ENCODE data around the gene RNF150. TPM values are rescaled to one million over a fixed set of nuclear protein-coding genes. Genes with fewer than 3 reads are reported as not detected.
"Not testable (repeated sequence)": the region's sequence is repeated elsewhere in the genome, so short reads cannot be mapped to it uniquely, and the experiment has no call there.

The RNF150 gene
- polyA plus RNA-seq, 1 experiment = 9.8 TPM

- H3K9me3 ChIP-seq (ENCODE audit: control insufficient read depth, insufficient read depth, low read length) = no peaks in the 10 kb centered on the region
- no peaks in the 10 kb centered on the region for H3K27me3 ChIP-seq (ENCODE audit: control insufficient read depth, insufficient read depth, low read length)
- H3K27ac ChIP-seq (ENCODE audit: low read depth, low read length) = no peak overlapping the region
- DNase-seq (ENCODE audit: low read depth, low spot score) = no peak
- ChIA-PET POLR2A (no interaction called here), CTCF (interaction anchor here (0.7 to 2.7 kb wide), 2 partner anchors 10 to 77 kb away, joined by 4 to 7 read pairs; partner anchors contain the start of gene RNF150)
- TF ChIP-seq, protein P1, sequence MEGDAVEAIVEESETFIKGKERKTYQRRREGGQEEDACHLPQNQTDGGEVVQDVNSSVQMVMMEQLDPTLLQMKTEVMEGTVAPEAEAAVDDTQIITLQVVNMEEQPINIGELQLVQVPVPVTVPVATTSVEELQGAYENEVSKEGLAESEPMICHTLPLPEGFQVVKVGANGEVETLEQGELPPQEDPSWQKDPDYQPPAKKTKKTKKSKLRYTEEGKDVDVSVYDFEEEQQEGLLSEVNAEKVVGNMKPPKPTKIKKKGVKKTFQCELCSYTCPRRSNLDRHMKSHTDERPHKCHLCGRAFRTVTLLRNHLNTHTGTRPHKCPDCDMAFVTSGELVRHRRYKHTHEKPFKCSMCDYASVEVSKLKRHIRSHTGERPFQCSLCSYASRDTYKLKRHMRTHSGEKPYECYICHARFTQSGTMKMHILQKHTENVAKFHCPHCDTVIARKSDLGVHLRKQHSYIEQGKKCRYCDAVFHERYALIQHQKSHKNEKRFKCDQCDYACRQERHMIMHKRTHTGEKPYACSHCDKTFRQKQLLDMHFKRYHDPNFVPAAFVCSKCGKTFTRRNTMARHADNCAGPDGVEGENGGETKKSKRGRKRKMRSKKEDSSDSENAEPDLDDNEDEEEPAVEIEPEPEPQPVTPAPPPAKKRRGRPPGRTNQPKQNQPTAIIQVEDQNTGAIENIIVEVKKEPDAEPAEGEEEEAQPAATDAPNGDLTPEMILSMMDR (IDR thresholded peaks at IDR 0.05; ENCODE audit: low read depth, low read length) = no peak
- H3K4me3 ChIP-seq (ENCODE audit: low read depth, low read length) = no peak overlapping the region
These were observed 76.8 kb downstream of the RNF150 start for GRCh38 chr4:141056473-141056872.

GRCh38 chr4:141054446-141054845 is 78.8 kb downstream of the RNF150 start:
- Histone ChIP-seq H3K27me3 (ENCODE audit: control insufficient read depth, insufficient read depth, low read length) (no peaks in the 10 kb centered on the region), H3K9me3 (ENCODE audit: control insufficient read depth, insufficient read depth, low read length) (peaks cover 6% of the 10 kb centered on the region; the same call in 1 of the 2 replicates), H3K27ac (ENCODE audit: low read depth, low read length) (no peak overlapping the region), H3K4me3 (ENCODE audit: low read depth, low read length) (no peak overlapping the region)
- TF ChIP-seq, protein P1 (IDR thresholded peaks at IDR 0.05; ENCODE audit: low read depth, low read length) = no peak
- DNase-seq (ENCODE audit: low read depth, low spot score) = no peak
- POLR2A ChIA-PET = no interaction called here
- CTCF ChIA-PET = no interaction called here

DNA sequence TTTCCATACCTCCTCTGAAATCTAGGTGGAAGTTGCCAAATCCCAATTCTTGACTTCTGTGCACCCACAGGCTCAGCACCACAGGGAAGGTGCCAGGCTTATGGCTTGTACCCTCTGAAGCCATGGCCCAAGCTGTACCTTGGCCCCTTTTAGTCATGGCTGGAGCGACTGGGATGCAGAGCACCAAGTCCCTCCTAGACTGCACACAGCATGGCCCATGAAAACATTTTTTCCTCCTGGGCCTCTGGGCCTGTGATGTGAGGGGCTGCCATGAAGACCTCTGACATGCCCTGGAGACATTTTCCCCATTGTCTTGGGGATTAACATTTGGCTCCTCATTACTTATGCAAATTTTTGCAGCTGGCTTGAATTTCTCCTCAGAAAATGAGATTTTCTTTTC is 82.3 kb downstream of the RNF150 start:
- H3K9me3 ChIP-seq (ENCODE audit: control insufficient read depth, insufficient read depth, low read length); H3K27ac ChIP-seq (ENCODE audit: low read depth, low read length); H3K4me3 ChIP-seq (ENCODE audit: low read depth, low read length); H3K27me3 ChIP-seq (ENCODE audit: control insufficient read depth, insufficient read depth, low read length); POLR2A ChIA-PET; DNase-seq (ENCODE audit: low read depth, low spot score): not testable (repeated sequence)
- CTCF ChIA-PET = interaction anchor here (1.2 kb wide), 1 partner anchor 167 kb away, joined by 3 read pairs; no protein-coding TSS in a partner anchor

DNA sequence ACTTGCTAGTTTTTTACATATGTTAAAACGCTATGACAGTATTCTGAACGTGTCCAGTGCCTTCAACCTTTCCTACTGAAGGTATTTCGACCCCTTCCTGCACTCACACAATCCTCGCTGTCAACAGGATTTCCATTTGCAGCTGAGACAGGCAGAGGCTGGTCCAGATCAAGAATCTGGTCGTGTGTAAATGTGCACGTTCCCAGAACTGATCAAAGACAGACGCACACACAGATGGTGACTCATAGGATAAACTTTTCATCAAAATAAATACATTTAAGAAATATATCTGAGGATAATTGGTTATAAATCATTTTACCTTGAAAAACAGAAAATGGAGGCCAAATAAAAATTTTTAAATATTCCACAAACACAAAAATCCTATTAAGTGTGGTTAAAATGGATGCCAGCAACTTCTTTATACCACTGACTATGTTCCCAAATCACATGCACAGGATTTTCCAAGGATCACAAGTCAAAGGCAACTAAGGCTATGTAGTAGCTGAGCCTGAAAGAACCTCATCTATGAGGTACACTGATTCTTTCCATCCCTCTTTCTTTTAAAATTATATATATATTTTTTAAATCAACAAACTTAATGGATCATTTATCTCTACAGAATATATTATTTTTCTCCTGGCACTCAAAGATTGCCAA is 85.9 kb downstream of the RNF150 start:
- TF ChIP-seq, protein P1 (IDR thresholded peaks at IDR 0.05; ENCODE audit: low read depth, low read length) = no peak
- Histone ChIP-seq H3K9me3 (ENCODE audit: control insufficient read depth, insufficient read depth, low read length) (peaks cover 6% of the 10 kb centered on the region; the same call in 1 of the 2 replicates), H3K4me3 (ENCODE audit: low read depth, low read length) (no peak overlapping the region), H3K27ac (ENCODE audit: low read depth, low read length) (no peak overlapping the region), H3K27me3 (ENCODE audit: control insufficient read depth, insufficient read depth, low read length) (no peaks in the 10 kb centered on the region)
- ChIA-PET CTCF (no interaction called here), POLR2A (interaction anchor here (1.1 to 1.7 kb wide), 3 partner anchors 10 to 86 kb away, joined by 5 to 7 read pairs (median 5); partner anchors contain the start of gene RNF150)
- peak; percentile 49 for DNase-seq (ENCODE audit: low read depth, low spot score)

DNA sequence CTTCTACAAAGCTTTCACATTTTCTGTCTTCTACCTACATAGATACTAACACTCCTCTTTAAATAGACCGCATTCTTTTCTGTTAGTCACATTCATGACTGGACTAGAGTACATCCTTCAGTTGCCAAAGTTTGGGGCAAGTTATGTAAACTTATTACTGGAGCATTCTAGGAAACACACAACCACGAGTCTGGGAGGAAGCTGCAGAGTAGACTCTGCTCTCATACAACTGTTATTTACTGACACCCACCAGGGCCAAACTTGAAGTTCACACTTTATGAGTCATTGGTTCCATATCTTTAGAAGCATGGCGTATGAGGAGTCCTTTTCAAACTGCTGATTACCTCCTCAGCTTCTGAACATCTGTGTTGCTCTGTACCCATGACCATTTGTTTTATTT is 87.0 kb downstream of the RNF150 start:
- ChIA-PET CTCF (interaction anchor here (0.6 kb wide), 1 partner anchor 10 kb away, joined by 4 read pairs; no protein-coding TSS in a partner anchor), POLR2A (interaction anchor here (0.6 to 1.7 kb wide), 4 partner anchors 9 to 87 kb away, joined by 5 to 8 read pairs (median 6); partner anchors contain the start of gene RNF150)
- TF ChIP-seq, protein P1 (IDR thresholded peaks at IDR 0.05; ENCODE audit: low read depth, low read length) = no peak
- Histone ChIP-seq H3K9me3 (ENCODE audit: control insufficient read depth, insufficient read depth, low read length) (peaks cover 6% of the 10 kb centered on the region; the same call in 1 of the 2 replicates), H3K27me3 (ENCODE audit: control insufficient read depth, insufficient read depth, low read length) (no peaks in the 10 kb centered on the region), H3K27ac (ENCODE audit: low read depth, low read length) (peak overlapping the region; percentile 11), H3K4me3 (ENCODE audit: low read depth, low read length) (no peak overlapping the region)
- peak; percentile 97 for DNase-seq (ENCODE audit: low read depth, low spot score)

Measured in AG04450 (cell line).